Stomach (tissue), 9 donors: ENCODE data around the gene PMS2. TPM values are rescaled to one million over a fixed set of nuclear protein-coding genes. Genes with fewer than 3 reads are reported as not detected.

ENCODE experiments used
- DNase-seq, 2 donors: peaks; one replicate each; pipeline versions ENCODE4 v3.0.0 to v3.0.0-alpha.2; 2013 to 2019
- H3K27ac ChIP-seq, 5 donors: fragments of 200-600 bp in 4 of 5; sonication (generic) in 4 of 5; one replicate each; pipeline ENCODE4 v1.5.1; 2013 to 2019; ENCODE audit warnings: mild to moderate bottlenecking in 1 of 5, moderate library complexity in 1 of 5
- H3K27me3 ChIP-seq, 3 donors: fragments of 200-600 bp; sonication (generic); one replicate each; pipeline ENCODE4 v1.5.1; 2017 to 2019; ENCODE audit warnings: mixed run types in 1 of 3
- H3K36me3 ChIP-seq, 4 donors: fragments of 200-600 bp; sonication (generic); 1 replicate in 3 of 4; 2 replicates in 1 of 4; pipeline ENCODE4 v1.5.1; 2016 to 2019
- H3K4me1 ChIP-seq, 4 donors: fragments of 200-600 bp; sonication (generic); one replicate each; pipeline ENCODE4 v1.5.1; 2016 to 2019
- H3K4me3 ChIP-seq, 4 donors: fragments of 200-600 bp; sonication (generic) in 3 of 4; one replicate each; pipeline ENCODE4 v1.5.1; 2016 to 2019; ENCODE audit warnings: mild to moderate bottlenecking in 1 of 4
- H3K9me3 ChIP-seq, 4 donors: fragments of 200-600 bp; sonication (generic); one replicate each; pipeline ENCODE4 v1.5.1; 2016 to 2019
- CTCF ChIP-seq, 7 experiments: fragments of 450-650 bp in 4 of 7; fragments of 200-600 bp in 3 of 7; sonication (generic) in 3 of 7; IDR thresholded peaks; one replicate each; pipeline ENCODE4 v1.5.1; 2016 to 2019; ENCODE audit warnings: antibody characterized with exemption in 7 of 7, control low read depth in 2 of 7, mild to moderate bottlenecking in 1 of 7
- EP300 ChIP-seq: sonication (generic); formaldehyde crosslinking; IDR thresholded peaks from one replicate; pipeline ENCODE4 v1.6.1; 2017; ENCODE audit warnings: antibody characterized with exemption
- POLR2A ChIP-seq, 4 donors: fragments of 450-650 bp; IDR thresholded peaks; one replicate each; pipeline ENCODE4 v1.6.1; 2016; ENCODE audit warnings: antibody characterized with exemption in 4 of 4, control low read depth in 2 of 4, mild to moderate bottlenecking in 1 of 4, moderate library complexity in 1 of 4
- POLR2AphosphoS5 ChIP-seq, 3 donors: sonication (generic); formaldehyde crosslinking; IDR thresholded peaks; one replicate each; pipeline ENCODE4 v1.6.1; 2016; ENCODE audit warnings: antibody characterized with exemption in 3 of 3
- WGBS, 5 donors: extraction: QIAGEN DNeasy Blood & Tissue Kit in 3 of 5; methylation state at CpG; one replicate each; pipeline versions ENCODE4 v1.1.5 to v1.1.7; 2013 to 2018; 5-methylcytosine and 5-hydroxymethylcytosine counted together
- intact Hi-C: fragments of 100-400 bp; cut with DNase I; formaldehyde crosslinking; loops from one replicate; pipeline ENCODE4 v1.15.1; 2023; ENCODE audit warnings: low total_unique reads
- polyA plus RNA-seq, 3 donors: library from polyadenylated mRNA; stranded (reverse); fragments of 200-250 nt; gene quantifications; one replicate each; pipeline ENCODE4 v1.2.3, GENCODE V29; 2013
- total RNA-seq, 5 donors: library from RNA; depleted of rRNA; stranded (reverse); fragments of >200 nt; gene quantifications; one replicate each; pipeline versions ENCODE4 v1.1.0 to v1.2.3, GENCODE V29; 2014 to 2016
- donor health status: healthy with polysubstance abuse.
- donor health status: Bipolar disorder and iron deficiency.
- donor health status: healthy.

PMS2 gene
- total and polyA plus RNA-seq, 8 donors, result 2.9 to 16.0 (median 6.3) TPM

- peaks cover 72 to 100% (median 100%) of the 10 kb centered on the region in 4 donors for H3K36me3 ChIP-seq
- TF ChIP-seq CTCF (IDR thresholded peaks at IDR 0.05), result no peak
- no peak for TF ChIP-seq POLR2AphosphoS5 (IDR thresholded peaks at IDR 0.05)
- no peak for TF ChIP-seq POLR2A (IDR thresholded peaks at IDR 0.05)
- no peak for TF ChIP-seq EP300
- DNase-seq, result no peak
- no peak overlapping the region for H3K4me3 ChIP-seq
- intact Hi-C loops, result no loop called here
- no peaks in the 10 kb centered on the region for H3K27me3 ChIP-seq
- peaks cover 0 to 16% (median 9%) of the 10 kb centered on the region in 4 donors for H3K4me1 ChIP-seq
- 89 to 96% (median 91%) methylated on average over 3 of the region's 3 CpGs for WGBS, 5 donors
- H3K9me3 ChIP-seq, result no peaks in the 10 kb centered on the region
- no peak overlapping the region for H3K27ac ChIP-seq
These were observed 13.9 kb upstream of the PMS2 start for GRCh38 chr7:6022707-6023106.

- DNase-seq, result no peak
- Histone ChIP-seq H3K4me3 (no peak overlapping the region), H3K27me3 (no peaks in the 10 kb centered on the region), H3K9me3 (no peaks in the 10 kb centered on the region), H3K4me1 (peaks cover 0 to 11% (median 4%) of the 10 kb centered on the region in 4 donors), H3K36me3 (peaks cover 67 to 100% (median 100%) of the 10 kb centered on the region in 4 donors), H3K27ac (no peak overlapping the region)
- intact Hi-C loops, result no loop called here
- TF ChIP-seq EP300, result no peak
- 64 to 81% (median 71%) methylated on average over 11 of the region's 11 CpGs for WGBS, 5 donors
These were observed 11.8 kb upstream of the PMS2 start for GRCh38 chr7:6020371-6021286.

GRCh38 chr7:6016653-6016966 lies 7.8 kb upstream of the PMS2 start:
- H3K9me3 ChIP-seq, result no peaks in the 10 kb centered on the region
- DNase-seq, result no peak
- H3K4me1 ChIP-seq, result peaks cover 12 to 40% (median 26%) of the 10 kb centered on the region in 4 donors
- H3K4me3 ChIP-seq, result no peak overlapping the region
- H3K27me3 ChIP-seq, result no peaks in the 10 kb centered on the region
- H3K27ac ChIP-seq, result no peak overlapping the region
- peaks cover 28 to 71% (median 69%) of the 10 kb centered on the region in 4 donors for H3K36me3 ChIP-seq
- WGBS, 5 donors, result 92 to 96% (median 92%) methylated on average over 8 of the region's 8 CpGs
- intact Hi-C loops, result no loop called here
- no peak for TF ChIP-seq POLR2AphosphoS5 (IDR thresholded peaks at IDR 0.05)
- TF ChIP-seq POLR2A (IDR thresholded peaks at IDR 0.05), result no peak
- TF ChIP-seq EP300, result no peak
- TF ChIP-seq CTCF (IDR thresholded peaks at IDR 0.05), result no peak

GRCh38 chr7:6015917-6016652 lies 7.2 kb upstream of the PMS2 start:
- Histone ChIP-seq H3K4me1 (peaks cover 13 to 45% (median 29%) of the 10 kb centered on the region in 4 donors), H3K27me3 (no peaks in the 10 kb centered on the region), H3K4me3 (no peak overlapping the region), H3K36me3 (peaks cover 28 to 65% (median 64%) of the 10 kb centered on the region in 4 donors), H3K9me3 (no peaks in the 10 kb centered on the region), H3K27ac (peak overlapping the region in 4 of 5 donors; percentile 22 to 74 (median 40))
- WGBS, 5 donors, result 61 to 76% (median 65%) methylated on average over 8 of the region's 8 CpGs
- TF ChIP-seq POLR2AphosphoS5 (IDR thresholded peaks at IDR 0.05) (no peak), POLR2A (IDR thresholded peaks at IDR 0.05) (no peak), EP300 (no peak), CTCF (IDR thresholded peaks at IDR 0.05) (no peak)
- peak; percentile 62 to 78 for DNase-seq
- intact Hi-C loops, result no loop called here
